SKM-1 (cell line): ENCODE data around the gene OR4K5.
"Not testable (repeated sequence)": the region's sequence is repeated elsewhere in the genome, so short reads cannot be mapped to it uniquely, and the experiment has no call there.

Experiments
- DNase-seq: peaks from one replicate; lab custom pipeline; 2025; ENCODE audit not compliant: unreplicated experiment; lab: John Stamatoyannopoulos, UW

Gene OR4K5

DNA sequence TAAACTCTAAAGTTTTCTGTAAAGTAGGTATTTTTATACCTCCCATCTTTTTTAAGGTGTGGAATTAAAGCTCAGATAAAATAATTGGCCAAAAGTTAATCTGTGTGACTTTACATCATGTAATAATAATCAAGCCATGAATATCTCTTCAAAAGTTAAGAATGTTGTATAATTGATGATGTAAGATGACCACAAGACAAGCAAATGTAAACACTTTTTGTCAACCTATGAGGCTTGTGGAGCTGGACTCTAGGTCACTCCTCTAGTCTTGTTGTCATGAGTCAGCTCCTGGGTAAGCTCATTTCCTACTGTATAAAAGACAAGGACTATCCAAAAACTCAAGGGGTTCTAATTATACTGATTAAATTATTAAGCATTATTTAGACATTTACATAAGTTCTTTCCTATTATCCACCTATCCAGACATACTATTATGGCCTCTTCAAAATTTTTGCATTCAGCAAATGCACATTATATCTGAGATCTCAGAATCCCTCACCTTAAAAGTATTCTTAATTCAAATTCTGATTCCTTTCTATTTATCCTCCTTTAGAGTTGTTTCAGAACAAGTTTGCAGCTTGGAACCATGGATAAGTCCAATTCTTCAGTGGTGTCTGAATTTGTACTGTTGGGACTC is at the start of gene OR4K5:
Gene OR4K5, plus strand, starts transcription at position 587 of the 637 bp plus-strand sequence. Its CDS starts 0 bp downstream, at position 587.
- DNase-seq, result no peak

GRCh38 chr14:19873178-19873577 is 47.2 kb upstream of the OR4K5 start:
- DNase-seq, result no peak

DNA sequence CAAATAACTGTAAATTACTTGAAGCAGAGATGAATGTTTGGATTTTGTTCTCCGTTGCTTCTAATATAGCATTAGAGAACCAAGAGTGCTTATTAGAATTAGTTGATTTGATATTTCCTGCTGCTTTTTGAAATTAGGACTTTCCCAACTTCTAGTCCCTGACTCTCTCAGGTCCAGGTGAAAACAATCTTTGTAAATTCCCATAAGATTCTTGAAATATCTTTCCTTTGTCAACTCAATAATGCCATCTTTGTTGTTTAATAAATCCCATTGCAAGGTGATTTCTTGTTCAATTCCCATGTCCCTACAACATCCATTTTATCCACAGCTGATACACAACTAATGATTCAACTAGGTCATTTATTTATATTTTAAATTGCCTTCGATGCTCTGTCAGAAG is 45.6 kb upstream of the OR4K5 start, which contains the start of gene OR4K2:
Gene OR4K2, plus strand, starts transcription at position 301 of the 400 bp plus-strand sequence. CDS start 1,126 bp downstream, outside the sequence.
- DNase-seq, result no peak

DNA sequence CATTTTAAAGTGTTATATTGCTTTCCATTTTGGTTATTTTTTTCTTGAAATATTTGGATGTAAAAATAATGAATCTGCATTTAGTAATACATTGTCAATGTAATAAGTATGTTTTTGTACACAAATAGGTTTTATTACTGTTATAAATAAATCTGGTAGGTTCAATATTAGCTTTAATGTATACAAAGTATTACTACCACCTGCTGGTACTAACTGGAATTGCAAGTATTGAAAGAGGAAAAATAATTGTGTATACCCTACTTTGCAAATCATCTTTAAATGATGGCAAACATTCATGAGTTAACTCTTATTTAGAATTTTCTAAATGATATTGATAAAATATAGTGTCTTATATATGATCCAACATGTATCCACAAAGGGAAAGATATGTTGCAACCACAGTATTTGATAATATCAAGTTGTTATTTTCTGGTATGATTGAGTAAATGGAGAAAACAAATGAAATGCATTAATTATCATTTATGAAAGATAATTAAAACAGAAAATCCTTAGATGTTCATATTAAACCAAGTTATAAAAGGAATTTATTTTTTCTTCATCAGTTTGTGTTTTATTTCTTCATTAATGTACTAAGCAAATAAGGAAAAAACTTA is 42.3 kb upstream of the OR4K5 start:
- no peak for DNase-seq

- DNase-seq, result no peak
These were observed 25.1 kb upstream of the OR4K5 start for GRCh38 chr14:19895282-19895681.

DNA sequence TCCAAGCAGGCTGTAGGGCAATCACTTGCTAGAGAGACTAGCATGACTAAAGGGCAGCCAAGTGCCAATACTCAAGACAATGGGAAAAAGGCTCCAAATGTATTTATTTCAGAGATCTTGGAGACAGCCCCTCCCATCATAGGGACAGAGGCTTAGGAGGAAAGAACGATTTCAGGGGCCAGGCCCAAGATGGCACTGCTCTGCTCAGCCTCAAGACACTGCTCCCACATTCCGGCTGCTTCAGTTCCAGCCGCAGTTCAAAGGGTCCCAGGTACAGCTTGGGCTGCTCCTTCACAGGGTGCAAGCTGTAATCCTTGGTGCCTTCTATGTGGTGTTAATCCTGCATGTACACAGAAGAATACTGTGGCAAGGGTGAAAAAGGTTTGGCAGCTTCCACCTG is 19.4 kb upstream of the OR4K5 start:
- DNase-seq, result no peak

GRCh38 chr14:19902409-19902808 is 18.0 kb upstream of the OR4K5 start:
- no peak for DNase-seq

DNA sequence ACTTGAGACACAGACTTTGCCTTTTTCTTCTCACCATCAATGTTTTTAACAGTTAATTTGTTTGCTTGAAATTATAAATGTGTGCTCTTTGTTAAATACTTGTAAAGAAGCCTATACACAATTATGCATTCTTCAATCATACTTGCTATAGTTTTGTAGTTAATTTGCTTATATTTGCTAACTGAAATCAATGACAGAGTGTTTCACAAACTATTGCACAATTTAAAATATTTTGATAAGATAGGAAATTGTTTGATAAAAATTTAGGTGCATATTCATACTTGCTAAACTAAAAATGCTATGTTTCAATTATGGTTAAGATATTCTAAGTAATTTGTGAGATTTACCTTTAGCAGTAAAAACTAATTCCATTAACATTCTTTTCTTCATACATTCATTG is 13.7 kb upstream of the OR4K5 start:
- DNase-seq, result no peak

- DNase-seq, result no peak
These were observed 9.3 kb upstream of the OR4K5 start for GRCh38 chr14:19911114-19911513.

DNA sequence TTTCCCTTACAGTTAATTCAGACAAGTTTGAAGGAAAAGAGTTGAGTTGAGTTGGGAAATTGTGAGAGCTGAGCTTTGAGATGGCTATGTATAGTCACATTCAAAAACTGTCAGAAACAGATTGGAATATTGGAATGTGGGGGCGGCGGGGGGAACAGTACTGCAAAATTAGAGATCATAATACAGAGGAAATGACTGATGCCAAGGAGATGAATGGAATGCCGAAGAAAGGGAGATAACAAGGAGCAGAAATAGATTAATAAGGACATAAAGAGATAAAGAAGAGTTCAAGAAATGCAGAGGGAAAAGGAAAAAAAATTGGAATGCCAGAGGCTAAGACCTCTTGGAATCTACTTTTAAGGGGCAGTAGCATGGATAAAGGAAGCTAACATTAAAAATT is 3.2 kb upstream of the OR4K5 start:
- no peak for DNase-seq

- DNase-seq, result no peak
These were observed 2.4 kb upstream of the OR4K5 start for GRCh38 chr14:19917955-19918518.

GRCh38 chr14:19918553-19919264 is 1.7 kb upstream of the OR4K5 start:
- DNase-seq, result no peak

GRCh38 chr14:19930617-19931016 is 10.2 kb downstream of the OR4K5 start, which contains the start of gene OR4K1:
TSS of gene OR4K1 (plus strand) at chr14:19930917. CDS start at chr14:19935667, 4,750 bp downstream.
- no peak for DNase-seq

DNA sequence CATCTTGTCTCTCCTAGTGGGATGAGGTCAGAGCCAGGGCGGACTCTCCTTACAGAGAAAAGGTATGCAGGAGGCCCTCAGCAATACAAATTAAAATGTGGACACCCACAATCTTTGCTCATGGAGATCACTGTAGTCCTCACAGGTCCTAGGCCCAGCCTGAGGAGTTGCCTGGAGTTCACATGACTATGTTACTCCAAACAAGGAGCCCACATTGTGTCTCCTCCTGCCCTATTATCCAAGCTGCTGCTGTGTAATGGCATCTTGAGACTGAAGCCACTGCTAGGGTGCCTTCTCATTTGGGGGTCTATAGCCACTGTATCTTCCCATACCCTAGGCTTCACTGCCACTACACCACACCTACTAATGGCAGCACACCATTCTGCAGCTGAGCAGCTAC is 21.3 kb downstream of the OR4K5 start:
- no peak for DNase-seq

- no peak for DNase-seq
These were observed 27.1 kb downstream of the OR4K5 start for GRCh38 chr14:19947413-19948090.

DNA sequence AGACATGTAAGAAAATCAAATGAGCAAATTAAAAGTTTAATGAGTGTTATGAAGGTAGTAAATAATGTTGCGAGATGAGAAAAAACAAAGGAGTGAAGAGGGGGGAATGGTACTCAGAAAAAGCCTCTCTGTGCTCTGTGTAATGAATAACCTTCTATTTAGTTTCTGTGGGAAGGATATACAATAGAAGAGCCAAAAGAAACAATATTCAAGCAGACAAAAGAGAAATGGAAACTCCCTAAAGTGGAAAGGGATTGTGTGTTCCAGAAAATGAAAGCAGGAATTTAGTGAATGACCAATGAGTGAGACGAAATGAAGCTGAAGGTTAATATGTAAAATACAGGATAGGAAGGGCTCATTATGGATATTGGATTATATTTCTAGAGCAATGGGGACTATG is 28.8 kb downstream of the OR4K5 start:
- no peak for DNase-seq

DNA sequence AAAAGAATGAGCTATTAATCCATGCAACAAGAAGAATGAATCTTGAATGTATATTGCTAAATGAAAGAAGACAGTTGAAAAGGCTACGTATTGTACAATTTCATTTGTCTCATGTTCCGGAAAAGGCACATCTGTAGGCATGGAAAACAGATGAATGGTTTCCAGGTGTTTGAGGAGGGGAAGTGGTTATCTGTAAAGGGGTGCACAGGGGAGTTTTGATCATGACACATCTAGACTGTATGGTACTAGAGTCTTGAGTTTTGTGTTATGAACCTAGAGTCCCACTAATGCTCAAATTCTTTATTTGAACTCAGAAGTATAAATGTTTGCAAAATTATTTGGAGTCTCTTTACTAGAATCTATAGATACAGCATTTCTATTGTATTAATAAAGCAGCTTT is 49.3 kb downstream of the OR4K5 start:
- DNase-seq, result not testable (repeated sequence)
